Muscle of leg (tissue), 11 donors: ENCODE data around the gene AHCY. TPM values are rescaled to one million over a fixed set of nuclear protein-coding genes. Genes with fewer than 3 reads are reported as not detected.
A peak's percentile ranks its signal among the peaks of the same experiment; 100 is the strongest.
"Not testable (repeated sequence)": the region's sequence is repeated elsewhere in the genome, so short reads cannot be mapped to it uniquely, and the experiment has no call there.

Experiments
- DNase-seq: peaks from one replicate; pipeline ENCODE4 v3.0.0; 2013
- H3K27ac ChIP-seq: one replicate; pipeline ENCODE4 v1.5.1; 2013; ENCODE audit warnings: mild to moderate bottlenecking, low read length, control low read depth
- H3K27me3 ChIP-seq: one replicate; pipeline ENCODE4 v1.6.1; 2013; ENCODE audit warnings: low read length; ENCODE audit not compliant: control insufficient read depth, insufficient read depth
- H3K36me3 ChIP-seq: one replicate; pipeline ENCODE4 v1.6.1; 2013; ENCODE audit warnings: low read length; ENCODE audit not compliant: control insufficient read depth, insufficient read depth
- H3K4me1 ChIP-seq: one replicate; pipeline ENCODE4 v1.6.1; 2013; ENCODE audit warnings: low read length; ENCODE audit not compliant: control insufficient read depth, insufficient read depth
- H3K4me3 ChIP-seq: one replicate; pipeline ENCODE4 v1.5.1; 2013; ENCODE audit warnings: low read length, control low read depth
- H3K9me3 ChIP-seq: replicated peaks from 2 replicates; pipeline ENCODE4 v1.6.1; 2013; ENCODE audit warnings: low read depth, low read length; ENCODE audit not compliant: control insufficient read depth
- WGBS: methylation state at CpG from one replicate; pipeline ENCODE4 v1.1.5; 2013; ENCODE audit warnings: missing lambda C conversion rate; ENCODE audit not compliant: insufficient coverage; 5-methylcytosine and 5-hydroxymethylcytosine counted together
- polyA plus RNA-seq, 8 donors: library from polyadenylated mRNA; unstranded; fragments of 120-200 nt; gene quantifications; one replicate each; pipeline versions ENCODE4 v1.2.1 to v1.2.3, GENCODE V29; 2013; ENCODE audit warnings: inconsistent platforms in 1 of 8, low replicate concordance in 1 of 8; ENCODE audit not compliant: insufficient read length in 8 of 8, insufficient read depth in 1 of 8
- total RNA-seq: library from RNA; stranded (reverse); fragments of 120-200 nt; gene quantifications from one replicate; pipeline ENCODE4 v1.2.4, GENCODE V29; 2013

AHCY gene
- total and polyA plus RNA-seq, 9 donors: 126 to 245 (median 204) TPM

GRCh38 chr20:34328928-34329677 is 25.9 kb upstream of the AHCY start:
- Histone ChIP-seq H3K27me3 (no peaks in the 10 kb centered on the region), H3K27ac (no peak overlapping the region), H3K9me3 (no peaks in the 10 kb centered on the region), H3K4me1 (peaks cover 3% of the 10 kb centered on the region), H3K4me3 (no peak overlapping the region), H3K36me3 (no peaks in the 10 kb centered on the region)
- 76% methylated on average over 7 of the region's 9 CpGs for WGBS
- no peak for DNase-seq

- not testable (repeated sequence) for H3K4me1 ChIP-seq, DNase-seq, H3K9me3 ChIP-seq, H3K27me3 ChIP-seq, H3K36me3 ChIP-seq, H3K27ac ChIP-seq, H3K4me3 ChIP-seq
- 82% methylated on average over 2 of the region's 4 CpGs for WGBS
Measured at GRCh38 chr20:34328207-34328606, 25.1 kb upstream of the AHCY start.

GRCh38 chr20:34324541-34324940 is 21.4 kb upstream of the AHCY start:
- WGBS: 11% methylated on average over 2 of the region's 2 CpGs

GRCh38 chr20:34322267-34323105 is 19.3 kb upstream of the AHCY start:
- H3K9me3 ChIP-seq: no peaks in the 10 kb centered on the region
- H3K4me3 ChIP-seq: no peak overlapping the region
- no peaks in the 10 kb centered on the region for H3K36me3 ChIP-seq
- H3K27ac ChIP-seq: no peak overlapping the region
- H3K4me1 ChIP-seq: peaks cover 3% of the 10 kb centered on the region
- no peaks in the 10 kb centered on the region for H3K27me3 ChIP-seq
- peak; percentile 11 for DNase-seq
- WGBS: 42% methylated on average over 4 of the region's 9 CpGs

More at GRCh38 chr20:34324541-34324940, 21.4 kb upstream of the AHCY start:
- H3K4me1 ChIP-seq: peaks cover 3% of the 10 kb centered on the region
- no peak overlapping the region for H3K27ac ChIP-seq
- no peak overlapping the region for H3K4me3 ChIP-seq
- no peaks in the 10 kb centered on the region for H3K27me3 ChIP-seq
- H3K36me3 ChIP-seq: no peaks in the 10 kb centered on the region
- no peaks in the 10 kb centered on the region for H3K9me3 ChIP-seq
- no peak for DNase-seq

GRCh38 chr20:34320861-34321260 is 17.7 kb upstream of the AHCY start:
- 48% methylated on average over 3 of the region's 3 CpGs for WGBS

GRCh38 chr20:34318609-34319443 is 15.7 kb upstream of the AHCY start:
- Histone ChIP-seq H3K27me3 (peaks cover 2% of the 10 kb centered on the region), H3K4me1 (no peaks in the 10 kb centered on the region), H3K36me3 (no peaks in the 10 kb centered on the region), H3K4me3 (no peak overlapping the region), H3K27ac (no peak overlapping the region), H3K9me3 (no peaks in the 10 kb centered on the region)
- no peak for DNase-seq
- no CpG with 5 or more reads among the region's 4 CpGs for WGBS

More at GRCh38 chr20:34320861-34321260, 17.7 kb upstream of the AHCY start:
- Histone ChIP-seq H3K9me3 (no peaks in the 10 kb centered on the region), H3K4me1 (peaks cover 3% of the 10 kb centered on the region), H3K27ac (no peak overlapping the region), H3K4me3 (no peak overlapping the region), H3K27me3 (peaks cover 2% of the 10 kb centered on the region), H3K36me3 (no peaks in the 10 kb centered on the region)
- DNase-seq: no peak

- Histone ChIP-seq H3K4me3 (no peak overlapping the region), H3K27ac (no peak overlapping the region), H3K4me1 (peaks cover 13% of the 10 kb centered on the region), H3K27me3 (peaks cover 15% of the 10 kb centered on the region), H3K9me3 (no peaks in the 10 kb centered on the region), H3K36me3 (no peaks in the 10 kb centered on the region)
- 100% methylated on average over 1 of the region's 6 CpGs for WGBS
- no peak for DNase-seq
Measured at GRCh38 chr20:34316196-34316814, 13.2 kb upstream of the AHCY start.

- peaks cover 16% of the 10 kb centered on the region for H3K4me1 ChIP-seq
- H3K9me3 ChIP-seq: no peaks in the 10 kb centered on the region
- H3K4me3 ChIP-seq: no peak overlapping the region
- peaks cover 15% of the 10 kb centered on the region for H3K27me3 ChIP-seq
- no peaks in the 10 kb centered on the region for H3K36me3 ChIP-seq
- WGBS: 89% methylated on average over 3 of the region's 3 CpGs
- no peak for DNase-seq
- no peak overlapping the region for H3K27ac ChIP-seq
Measured at GRCh38 chr20:34315236-34315635, 12.1 kb upstream of the AHCY start.

- WGBS: 0% methylated on average over 9 of the region's 14 CpGs
- Histone ChIP-seq H3K27me3 (peaks cover 15% of the 10 kb centered on the region), H3K27ac (no peak overlapping the region), H3K4me1 (peaks cover 16% of the 10 kb centered on the region), H3K4me3 (no peak overlapping the region), H3K36me3 (no peaks in the 10 kb centered on the region), H3K9me3 (no peaks in the 10 kb centered on the region)
- peak; percentile 91 for DNase-seq
Measured at GRCh38 chr20:34312544-34313217, 9.5 kb upstream of the AHCY start.
